ENCODE data around the gene B3GAT1. TPM values are rescaled to one million over a fixed set of nuclear protein-coding genes. Genes with fewer than 3 reads are reported as not detected.

The B3GAT1 gene
- total and polyA plus RNA-seq, 9 donors: 0.09 to 0.86 (median 0.27) TPM

DNA sequence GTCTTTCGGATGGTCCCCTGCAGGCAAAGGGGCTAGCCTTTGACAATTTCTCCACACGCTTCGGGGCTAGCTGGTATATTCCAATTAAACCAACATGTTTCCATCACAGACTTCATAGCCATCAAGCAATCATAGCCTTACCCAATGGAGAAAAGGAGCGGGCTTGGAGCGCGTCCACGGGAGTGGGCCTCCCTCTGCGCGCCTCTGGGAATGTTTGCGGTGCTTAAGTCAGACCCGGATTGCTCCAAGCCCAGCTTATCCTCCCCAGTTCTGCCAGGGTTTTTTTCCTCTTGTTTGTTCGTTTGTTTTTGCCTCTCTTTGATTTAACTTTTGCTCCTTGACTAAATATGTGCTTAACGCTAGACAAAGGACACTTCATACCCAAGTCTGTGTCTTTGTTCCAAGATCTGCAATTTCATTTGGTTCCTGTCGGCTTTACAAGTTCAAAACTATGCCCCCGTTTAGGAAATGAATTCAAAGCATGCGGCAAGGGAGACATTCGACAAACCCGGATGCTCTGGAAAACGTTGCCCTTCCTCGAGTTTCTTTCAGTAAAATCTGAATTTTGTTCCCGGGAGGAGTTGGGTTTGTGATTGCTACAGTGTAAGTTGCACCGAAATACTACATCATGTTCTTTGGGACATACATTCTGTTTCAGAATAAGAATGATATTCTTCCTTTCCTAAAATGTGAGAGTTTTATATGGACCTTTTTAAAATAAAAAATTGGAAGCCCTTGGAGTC is 81.3 kb downstream of the B3GAT1 start:
- 18% methylated on average over 10 of the region's 22 CpGs for WGBS (ENCODE audit: insufficient coverage)
- Histone ChIP-seq H3K27me3 (ENCODE audit: control insufficient read depth, insufficient read depth, low read length) (peaks cover 42% of the 10 kb centered on the region), H3K4me1 (ENCODE audit: control insufficient read depth, insufficient read depth, low read length) (peaks cover 9% of the 10 kb centered on the region), H3K27ac (ENCODE audit: low read length) (no peak overlapping the region), H3K36me3 (ENCODE audit: control insufficient read depth, insufficient read depth, low read length) (no peaks in the 10 kb centered on the region), H3K4me3 (ENCODE audit: low read length) (peak overlapping the region; percentile 21), H3K9me3 (replicated peaks; ENCODE audit: control insufficient read depth, low read depth, low read length) (no peaks in the 10 kb centered on the region)
- no peak for DNase-seq

Other genes starting within 250 kb of the B3GAT1 start
- 11.1 TPM for gene NCAPD3, start 188.3 kb downstream of the B3GAT1 start, total RNA-seq
- gene NCAPD3, start 188.3 kb downstream of the B3GAT1 start, polyA plus RNA-seq (ENCODE audit: insufficient read depth in 1 of 8, insufficient read length in 8 of 8, low replicate concordance in 1 of 8): 10 to 100 TPM; 11.9 to 19.9 (median 15.9) TPM
- 21.0 TPM for gene VPS26B, start 187.6 kb downstream of the B3GAT1 start, total RNA-seq
- 10 to 100 TPM; 26.9 to 35.4 (median 30.2) TPM for gene VPS26B, start 187.6 kb downstream of the B3GAT1 start, polyA plus RNA-seq (ENCODE audit: insufficient read depth in 1 of 8, insufficient read length in 8 of 8, low replicate concordance in 1 of 8)
- 44.6 TPM for gene THYN1, start 158.9 kb downstream of the B3GAT1 start, total RNA-seq
- gene THYN1, start 158.9 kb downstream of the B3GAT1 start, polyA plus RNA-seq (ENCODE audit: insufficient read depth in 1 of 8, insufficient read length in 8 of 8, low replicate concordance in 1 of 8): 10 to 100 TPM; 30.0 to 38.7 (median 33.0) TPM
- 16.9 TPM for gene ACAD8, start 158.7 kb downstream of the B3GAT1 start, total RNA-seq
- 10 to 100 TPM; 15.0 to 24.0 (median 19.3) TPM for gene ACAD8, start 158.7 kb downstream of the B3GAT1 start, polyA plus RNA-seq (ENCODE audit: insufficient read depth in 1 of 8, insufficient read length in 8 of 8, low replicate concordance in 1 of 8)
- not detected for gene GLB1L3, start 135.9 kb downstream of the B3GAT1 start, total RNA-seq
- under 1 TPM in 6 of 8 donors, not detected in 2; 0.04 to 0.26 (median 0.11) TPM for gene GLB1L3, start 135.9 kb downstream of the B3GAT1 start, polyA plus RNA-seq (ENCODE audit: insufficient read depth in 1 of 8, insufficient read length in 8 of 8, low replicate concordance in 1 of 8)
- 0.31 TPM for gene GLB1L2, start 80.3 kb downstream of the B3GAT1 start, total RNA-seq
- 1 to 10 TPM in 1 of 8 donors, under 1 TPM in 7; 0.20 to 1.2 (median 0.48) TPM for gene GLB1L2, start 80.3 kb downstream of the B3GAT1 start, polyA plus RNA-seq (ENCODE audit: insufficient read depth in 1 of 8, insufficient read length in 8 of 8, low replicate concordance in 1 of 8)